ENCODE measurements around the gene ZNF354C. TPM values are rescaled to one million over a fixed set of nuclear protein-coding genes. Genes with fewer than 3 reads are reported as not detected.

The ZNF354C gene
- total RNA-seq, 1 donor from 2014 or later: 6.0 TPM

DNA sequence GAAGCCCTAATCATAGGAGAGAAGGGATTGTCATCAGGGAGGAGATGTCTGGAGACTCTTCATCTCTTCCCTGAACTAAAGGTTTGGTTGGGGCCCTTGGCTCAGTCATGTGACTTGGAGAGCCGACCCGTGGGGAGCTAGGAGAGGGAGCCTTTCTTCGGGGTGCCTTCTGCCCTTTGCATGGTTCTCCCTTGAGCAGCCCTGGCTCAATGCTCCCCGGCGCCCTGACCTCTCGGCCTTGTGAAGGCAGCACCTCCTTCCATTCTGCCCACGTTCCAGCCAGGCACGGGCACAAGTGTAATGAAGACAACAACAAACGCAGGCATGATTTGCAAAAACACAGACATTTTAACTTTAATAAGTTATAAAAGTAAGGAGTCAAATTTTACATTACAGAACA lies 50.4 kb downstream of the ZNF354C start:
- Mint-ChIP-seq H3K4me1 (ENCODE audit: unreplicated experiment) (no peaks in the 10 kb centered on the region), H3K27me3 (ENCODE audit: unreplicated experiment) (peaks cover 2% of the 10 kb centered on the region), H3K36me3 (ENCODE audit: low read depth, unreplicated experiment) (peaks cover 8% of the 10 kb centered on the region), H3K27ac (ENCODE audit: unreplicated experiment) (no peak overlapping the region), H3K9me3 (ENCODE audit: unreplicated experiment) (peaks cover 42% of the 10 kb centered on the region), H3K4me3 (ENCODE audit: unreplicated experiment) (no peak overlapping the region)
- TF ChIP-seq, protein P1, sequence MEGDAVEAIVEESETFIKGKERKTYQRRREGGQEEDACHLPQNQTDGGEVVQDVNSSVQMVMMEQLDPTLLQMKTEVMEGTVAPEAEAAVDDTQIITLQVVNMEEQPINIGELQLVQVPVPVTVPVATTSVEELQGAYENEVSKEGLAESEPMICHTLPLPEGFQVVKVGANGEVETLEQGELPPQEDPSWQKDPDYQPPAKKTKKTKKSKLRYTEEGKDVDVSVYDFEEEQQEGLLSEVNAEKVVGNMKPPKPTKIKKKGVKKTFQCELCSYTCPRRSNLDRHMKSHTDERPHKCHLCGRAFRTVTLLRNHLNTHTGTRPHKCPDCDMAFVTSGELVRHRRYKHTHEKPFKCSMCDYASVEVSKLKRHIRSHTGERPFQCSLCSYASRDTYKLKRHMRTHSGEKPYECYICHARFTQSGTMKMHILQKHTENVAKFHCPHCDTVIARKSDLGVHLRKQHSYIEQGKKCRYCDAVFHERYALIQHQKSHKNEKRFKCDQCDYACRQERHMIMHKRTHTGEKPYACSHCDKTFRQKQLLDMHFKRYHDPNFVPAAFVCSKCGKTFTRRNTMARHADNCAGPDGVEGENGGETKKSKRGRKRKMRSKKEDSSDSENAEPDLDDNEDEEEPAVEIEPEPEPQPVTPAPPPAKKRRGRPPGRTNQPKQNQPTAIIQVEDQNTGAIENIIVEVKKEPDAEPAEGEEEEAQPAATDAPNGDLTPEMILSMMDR (IDR thresholded peaks at IDR 0.05; ENCODE audit: unreplicated experiment): no peak
- no peak for DNase-seq (ENCODE audit: low spot score)

DNA sequence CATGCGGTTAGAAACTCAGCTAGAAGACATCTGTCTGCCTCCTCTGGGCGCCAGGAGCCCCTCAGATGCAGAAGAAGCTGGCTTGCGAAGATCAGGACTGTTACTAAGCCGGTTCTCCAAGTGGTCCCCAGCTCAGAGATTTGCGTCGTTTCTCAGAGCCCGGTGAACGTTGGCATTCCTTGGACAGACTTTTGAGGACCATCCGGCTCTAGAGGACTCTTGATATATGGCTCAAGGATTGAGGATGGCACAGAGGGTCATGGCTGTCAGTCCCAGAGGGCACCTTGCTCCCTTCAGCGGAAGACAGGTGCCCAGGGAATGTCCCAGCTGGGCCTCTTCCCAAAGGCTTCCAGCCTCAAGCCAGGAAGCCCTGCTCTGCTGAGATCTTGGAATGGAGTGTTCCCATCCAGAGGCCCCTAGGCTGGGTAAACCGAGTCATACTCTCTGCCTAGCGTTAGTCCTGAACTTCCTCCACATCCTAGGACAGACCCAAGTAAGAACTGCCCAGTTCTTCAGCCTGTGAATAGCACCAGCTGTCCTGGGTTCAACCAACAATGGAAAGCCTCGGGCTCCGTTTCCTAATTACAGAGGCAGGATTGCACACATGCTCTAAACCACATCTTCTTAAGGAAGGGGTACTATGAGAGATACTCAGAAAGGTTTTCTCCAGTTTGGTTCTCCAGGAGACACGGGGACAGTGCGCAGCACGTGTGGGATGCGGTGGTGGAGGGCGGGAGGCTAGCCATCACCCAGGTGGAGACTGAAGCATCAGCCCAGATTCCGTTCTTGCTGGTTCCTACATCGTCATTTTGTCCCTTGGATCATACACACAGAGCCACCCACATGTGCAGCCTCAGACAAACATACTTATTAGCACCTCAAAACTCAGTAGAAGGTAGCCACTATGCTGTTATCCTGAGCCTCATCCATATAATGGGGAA lies 51.4 kb downstream of the ZNF354C start:
- peaks cover 2% of the 10 kb centered on the region for H3K27me3 Mint-ChIP-seq (ENCODE audit: unreplicated experiment)
- DNase-seq (ENCODE audit: low spot score): no peak

DNA sequence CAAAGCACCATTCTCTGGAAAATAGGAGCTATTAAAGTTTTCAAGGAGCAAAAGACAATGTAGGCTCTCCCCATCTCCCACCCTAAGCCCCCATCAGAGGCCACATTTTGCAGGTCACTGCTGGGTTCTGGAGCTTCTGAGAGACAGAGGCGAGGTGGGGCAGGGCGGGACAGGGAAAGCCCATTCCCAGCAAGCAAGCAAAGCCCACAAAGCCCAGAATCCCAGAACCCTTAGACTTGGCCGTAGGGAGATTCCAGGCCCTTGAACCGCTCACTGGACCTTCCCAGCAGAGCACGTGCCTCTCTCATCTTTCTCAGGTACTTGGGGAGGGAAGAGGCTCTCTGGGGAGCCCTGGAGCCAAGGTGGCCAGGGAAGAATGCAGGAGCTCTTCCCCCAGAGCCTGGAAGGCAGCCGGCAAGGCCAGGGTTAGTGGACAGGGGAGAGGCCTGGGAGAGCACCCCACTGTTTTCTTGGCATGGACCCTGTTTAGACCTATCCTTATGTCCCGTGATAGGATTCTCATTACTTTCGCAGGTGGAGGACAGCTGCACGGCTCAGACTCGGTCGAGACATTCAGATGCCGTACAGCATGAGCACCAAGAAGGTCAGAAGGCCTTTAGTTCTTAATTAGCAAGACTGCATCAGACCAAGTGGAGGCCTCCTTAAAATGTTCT lies 52.4 kb downstream of the ZNF354C start:
- TF ChIP-seq, protein P1 (IDR thresholded peaks at IDR 0.05; ENCODE audit: unreplicated experiment): no peak
- peaks cover 48% of the 10 kb centered on the region for H3K9me3 Mint-ChIP-seq (ENCODE audit: unreplicated experiment)
- no peaks in the 10 kb centered on the region for H3K4me1 Mint-ChIP-seq (ENCODE audit: unreplicated experiment)
- no peak for DNase-seq (ENCODE audit: low spot score)
- H3K4me3 Mint-ChIP-seq (ENCODE audit: unreplicated experiment): peak overlapping the region; percentile 56
- peaks cover 8% of the 10 kb centered on the region for H3K36me3 Mint-ChIP-seq (ENCODE audit: low read depth, unreplicated experiment)
- no peak overlapping the region for H3K27ac Mint-ChIP-seq (ENCODE audit: unreplicated experiment)
- peaks cover 2% of the 10 kb centered on the region for H3K27me3 Mint-ChIP-seq (ENCODE audit: unreplicated experiment)

More for the DNA sequence above, 51.4 kb downstream of the ZNF354C start:
- H3K27ac Mint-ChIP-seq (ENCODE audit: unreplicated experiment): no peak overlapping the region
- TF ChIP-seq, protein P1 (IDR thresholded peaks at IDR 0.05; ENCODE audit: unreplicated experiment): no peak
- peaks cover 8% of the 10 kb centered on the region for H3K36me3 Mint-ChIP-seq (ENCODE audit: low read depth, unreplicated experiment)
- peaks cover 46% of the 10 kb centered on the region for H3K9me3 Mint-ChIP-seq (ENCODE audit: unreplicated experiment)
- no peaks in the 10 kb centered on the region for H3K4me1 Mint-ChIP-seq (ENCODE audit: unreplicated experiment)
- H3K4me3 Mint-ChIP-seq (ENCODE audit: unreplicated experiment): no peak overlapping the region

DNA sequence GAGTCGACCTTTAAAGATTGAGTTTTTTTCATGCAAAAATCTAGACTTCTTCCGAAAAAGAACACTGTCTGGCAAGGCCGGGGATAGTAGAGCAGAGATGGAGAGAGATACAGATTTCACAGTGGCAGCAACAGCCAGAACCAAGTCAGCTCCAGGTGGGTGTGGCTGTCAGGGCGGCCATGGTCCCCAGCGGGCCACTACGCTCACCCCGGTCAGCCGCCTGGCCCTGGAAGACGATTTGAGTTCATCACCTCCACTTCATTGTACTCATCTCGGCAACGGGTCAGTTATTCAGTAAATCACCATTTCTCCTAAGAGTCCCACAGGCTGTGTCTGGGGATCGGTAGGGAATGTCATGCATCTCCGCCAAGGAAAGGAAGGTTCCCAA lies 53.0 kb downstream of the ZNF354C start:
- Mint-ChIP-seq H3K4me1 (ENCODE audit: unreplicated experiment) (no peaks in the 10 kb centered on the region), H3K36me3 (ENCODE audit: low read depth, unreplicated experiment) (peaks cover 8% of the 10 kb centered on the region), H3K27ac (ENCODE audit: unreplicated experiment) (no peak overlapping the region), H3K9me3 (ENCODE audit: unreplicated experiment) (peaks cover 48% of the 10 kb centered on the region), H3K27me3 (ENCODE audit: unreplicated experiment) (peaks cover 2% of the 10 kb centered on the region), H3K4me3 (ENCODE audit: unreplicated experiment) (peak overlapping the region; percentile 56)
- no peak for DNase-seq (ENCODE audit: low spot score)
- TF ChIP-seq, protein P1 (IDR thresholded peaks at IDR 0.05; ENCODE audit: unreplicated experiment): no peak

All from endothelial cell (in vitro differentiated cells).